ENCODE data around the gene P2RX5. TPM values are rescaled to one million over a fixed set of nuclear protein-coding genes. Genes with fewer than 3 reads are reported as not detected.

The P2RX5 gene
- polyA plus RNA-seq, 1 donor (not counting 4 experiments of a cell fraction or from before 2014, with no cell fraction given) = 0.43 TPM

- TF ChIP-seq EZH2 (IDR thresholded peaks at IDR 0.05; ENCODE audit: low read length) (no peak), CTCF (optimal IDR thresholded peaks at IDR 0.05 in 1 of 3, IDR thresholded peaks at IDR 0.05 in 1 of 3, conservative IDR thresholded peaks at IDR 0.05 in 1 of 3; ENCODE audit: extremely low read depth in 1 of 3, insufficient read depth in 2 of 3, low read length in 3 of 3) (no peak)
- Histone ChIP-seq H3K9me3 (ENCODE audit: control insufficient read depth, low read depth, low read length) (no peaks in the 10 kb centered on the region), H3K4me3 (ENCODE audit: control insufficient read depth in 2 of 3, extremely low read depth in 1 of 3, insufficient read depth in 2 of 3, low read depth in 1 of 3, low read length in 3 of 3) (no peak overlapping the region), H3K27ac (ENCODE audit: control insufficient read depth, insufficient read depth, low read length) (no peak overlapping the region), H4K20me1 (ENCODE audit: control insufficient read depth, extremely low read depth, insufficient read depth, low read length) (no peaks in the 10 kb centered on the region), H3K4me1 (ENCODE audit: control insufficient read depth, extremely low read depth, insufficient read depth, low read length) (no peaks in the 10 kb centered on the region), H3K9me1 (ENCODE audit: control insufficient read depth, extremely low read depth, insufficient read depth, low read length) (no peaks in the 10 kb centered on the region), H3K9ac (ENCODE audit: control insufficient read depth, extremely low read depth, insufficient read depth, low read length) (no peak overlapping the region), H3K4me2 (ENCODE audit: control insufficient read depth, extremely low read depth, insufficient read depth, low read depth, low read length) (no peak overlapping the region), H3K36me3 (ENCODE audit: control insufficient read depth in 2 of 2, extremely low read depth in 1 of 2, insufficient read depth in 2 of 2, low read length in 2 of 2) (no peaks in the 10 kb centered on the region), H3K79me2 (ENCODE audit: control insufficient read depth, insufficient read depth, low read length) (no peaks in the 10 kb centered on the region), H2AFZ (ENCODE audit: control insufficient read depth, low read length) (no peak overlapping the region), H3K27me3 (ENCODE audit: control insufficient read depth, extremely low read depth, insufficient read depth, low read length) (peaks cover 15% of the 10 kb centered on the region)
- FAIRE-seq (no peak), DNase-seq (ENCODE audit: low read depth, low spot score) (no peak)
- dilution Hi-C loops (cut with MboI; ENCODE audit: extremely low pct_ligation_motif_present, low sequenced_read_pairs) = no loop called here
These were observed 14.4 kb downstream of the P2RX5 start for GRCh38 chr17:3681565-3681964.

GRCh38 chr17:3681057-3681456 is 14.9 kb downstream of the P2RX5 start:
- no peak overlapping the region for H2AFZ ChIP-seq (ENCODE audit: control insufficient read depth, low read length)
- TF ChIP-seq CTCF (optimal IDR thresholded peaks at IDR 0.05 in 1 of 3, IDR thresholded peaks at IDR 0.05 in 1 of 3, conservative IDR thresholded peaks at IDR 0.05 in 1 of 3; ENCODE audit: extremely low read depth in 1 of 3, insufficient read depth in 2 of 3, low read length in 3 of 3) (no peak), EZH2 (IDR thresholded peaks at IDR 0.05; ENCODE audit: low read length) (no peak)
- FAIRE-seq = no peak
- no peaks in the 10 kb centered on the region for H3K9me3 ChIP-seq (ENCODE audit: control insufficient read depth, low read depth, low read length)
- no peaks in the 10 kb centered on the region for H3K4me1 ChIP-seq (ENCODE audit: control insufficient read depth, extremely low read depth, insufficient read depth, low read length)
- no peak overlapping the region for H3K4me3 ChIP-seq (ENCODE audit: control insufficient read depth in 2 of 3, extremely low read depth in 1 of 3, insufficient read depth in 2 of 3, low read depth in 1 of 3, low read length in 3 of 3)
- H3K79me2 ChIP-seq (ENCODE audit: control insufficient read depth, insufficient read depth, low read length) = no peaks in the 10 kb centered on the region
- dilution Hi-C loops (cut with MboI; ENCODE audit: extremely low pct_ligation_motif_present, low sequenced_read_pairs) = no loop called here
- no peak overlapping the region for H3K9ac ChIP-seq (ENCODE audit: control insufficient read depth, extremely low read depth, insufficient read depth, low read length)
- H3K27ac ChIP-seq (ENCODE audit: control insufficient read depth, insufficient read depth, low read length) = no peak overlapping the region
- no peaks in the 10 kb centered on the region for H3K36me3 ChIP-seq (ENCODE audit: control insufficient read depth in 2 of 2, extremely low read depth in 1 of 2, insufficient read depth in 2 of 2, low read length in 2 of 2)
- no peaks in the 10 kb centered on the region for H4K20me1 ChIP-seq (ENCODE audit: control insufficient read depth, extremely low read depth, insufficient read depth, low read length)
- no peaks in the 10 kb centered on the region for H3K9me1 ChIP-seq (ENCODE audit: control insufficient read depth, extremely low read depth, insufficient read depth, low read length)
- H3K27me3 ChIP-seq (ENCODE audit: control insufficient read depth, extremely low read depth, insufficient read depth, low read length) = peaks cover 17% of the 10 kb centered on the region
- H3K4me2 ChIP-seq (ENCODE audit: control insufficient read depth, extremely low read depth, insufficient read depth, low read depth, low read length) = no peak overlapping the region
- DNase-seq (ENCODE audit: low read depth, low spot score) = no peak

All from keratinocyte (primary cell).